Duodenal mucosa (tissue), 2 donors: ENCODE results near the gene OLFM2.

ENCODE experiments used
- H3K27ac ChIP-seq: one replicate; pipeline ENCODE4 v1.7.0; 2013; ENCODE audit warnings: low read depth, low read length
- H3K27me3 ChIP-seq, 2 donors: one replicate each; pipeline ENCODE4 v1.7.0; 2013; ENCODE audit warnings: low read length in 2 of 2, control low read depth in 1 of 2; ENCODE audit not compliant: insufficient read depth in 2 of 2, control insufficient read depth in 1 of 2
- H3K36me3 ChIP-seq, 2 donors: one replicate each; pipeline ENCODE4 v1.7.0; 2013; ENCODE audit warnings: low read length in 2 of 2, control low read depth in 1 of 2; ENCODE audit not compliant: insufficient read depth in 2 of 2, control insufficient read depth in 1 of 2
- H3K4me1 ChIP-seq, 2 donors: one replicate each; pipeline ENCODE4 v1.7.0; 2013; ENCODE audit warnings: low read length in 2 of 2, control low read depth in 1 of 2; ENCODE audit not compliant: insufficient read depth in 2 of 2, control insufficient read depth in 1 of 2
- H3K4me3 ChIP-seq, 2 donors: one replicate each; pipeline ENCODE4 v1.7.0; 2013; ENCODE audit warnings: low read length in 2 of 2, low read depth in 1 of 2
- H3K9ac ChIP-seq, 2 donors: one replicate each; pipeline ENCODE4 v1.7.0; 2013; ENCODE audit warnings: low read length in 2 of 2, low read depth in 1 of 2
- H3K9me3 ChIP-seq, 2 donors: one replicate each; pipeline ENCODE4 v1.7.0; 2013; ENCODE audit warnings: low read length in 2 of 2, control low read depth in 1 of 2; ENCODE audit not compliant: control insufficient read depth in 1 of 2

Gene OLFM2

GRCh38 chr19:9881720-9882119 is 54.6 kb downstream of the OLFM2 start:
- Histone ChIP-seq H3K9ac (no peak overlapping the region), H3K27ac (no peak overlapping the region), H3K4me1 (no peaks in the 10 kb centered on the region), H3K4me3 (no peak overlapping the region), H3K9me3 (no peaks in the 10 kb centered on the region), H3K27me3 (peaks cover 0 to 3% of the 10 kb centered on the region in 2 donors), H3K36me3 (no peaks in the 10 kb centered on the region)

- no peaks in the 10 kb centered on the region for H3K9me3 ChIP-seq
- H3K4me1 ChIP-seq: no peaks in the 10 kb centered on the region
- H3K36me3 ChIP-seq: no peaks in the 10 kb centered on the region
- no peak overlapping the region for H3K9ac ChIP-seq
- H3K4me3 ChIP-seq: no peak overlapping the region
- H3K27ac ChIP-seq: no peak overlapping the region
- no peaks in the 10 kb centered on the region for H3K27me3 ChIP-seq
Observed at GRCh38 chr19:9878511-9879196, 57.7 kb downstream of the OLFM2 start.

- H3K4me3 ChIP-seq: no peak overlapping the region
- H3K36me3 ChIP-seq: no peaks in the 10 kb centered on the region
- no peak overlapping the region for H3K9ac ChIP-seq
- no peaks in the 10 kb centered on the region for H3K4me1 ChIP-seq
- no peaks in the 10 kb centered on the region for H3K27me3 ChIP-seq
- H3K9me3 ChIP-seq: no peaks in the 10 kb centered on the region
- H3K27ac ChIP-seq: no peak overlapping the region
Observed at GRCh38 chr19:9877780-9878510, 58.4 kb downstream of the OLFM2 start.

- Histone ChIP-seq H3K9ac (no peak overlapping the region), H3K27ac (no peak overlapping the region), H3K4me3 (no peak overlapping the region), H3K4me1 (no peaks in the 10 kb centered on the region), H3K27me3 (no peaks in the 10 kb centered on the region), H3K36me3 (no peaks in the 10 kb centered on the region), H3K9me3 (no peaks in the 10 kb centered on the region)
Observed at GRCh38 chr19:9875796-9876195, 60.5 kb downstream of the OLFM2 start.

- no peak overlapping the region for H3K9ac ChIP-seq
- no peaks in the 10 kb centered on the region for H3K27me3 ChIP-seq
- no peak overlapping the region for H3K4me3 ChIP-seq
- no peak overlapping the region for H3K27ac ChIP-seq
- no peaks in the 10 kb centered on the region for H3K4me1 ChIP-seq
- H3K9me3 ChIP-seq: no peaks in the 10 kb centered on the region
- no peaks in the 10 kb centered on the region for H3K36me3 ChIP-seq
Observed at GRCh38 chr19:9875031-9875627, 61.2 kb downstream of the OLFM2 start.

- no peak overlapping the region for H3K27ac ChIP-seq
- H3K4me1 ChIP-seq: no peaks in the 10 kb centered on the region
- no peaks in the 10 kb centered on the region for H3K36me3 ChIP-seq
- no peak overlapping the region for H3K4me3 ChIP-seq
- H3K27me3 ChIP-seq: no peaks in the 10 kb centered on the region
- no peak overlapping the region for H3K9ac ChIP-seq
- H3K9me3 ChIP-seq: no peaks in the 10 kb centered on the region
Observed at GRCh38 chr19:9872618-9873242, 63.6 kb downstream of the OLFM2 start.

GRCh38 chr19:9871626-9872338 is 64.5 kb downstream of the OLFM2 start:
- H3K27ac ChIP-seq: no peak overlapping the region
- H3K9me3 ChIP-seq: no peaks in the 10 kb centered on the region
- H3K9ac ChIP-seq: no peak overlapping the region

GRCh38 chr19:9868983-9869617 is 67.2 kb downstream of the OLFM2 start:
- no peak overlapping the region for H3K9ac ChIP-seq
- H3K36me3 ChIP-seq: no peaks in the 10 kb centered on the region
- no peaks in the 10 kb centered on the region for H3K27me3 ChIP-seq
- no peaks in the 10 kb centered on the region for H3K4me1 ChIP-seq
- H3K27ac ChIP-seq: no peak overlapping the region
- no peaks in the 10 kb centered on the region for H3K9me3 ChIP-seq
- H3K4me3 ChIP-seq: no peak overlapping the region

More at GRCh38 chr19:9871626-9872338, 64.5 kb downstream of the OLFM2 start:
- Histone ChIP-seq H3K4me1 (no peaks in the 10 kb centered on the region), H3K27me3 (no peaks in the 10 kb centered on the region), H3K36me3 (no peaks in the 10 kb centered on the region), H3K4me3 (no peak overlapping the region)

GRCh38 chr19:9865732-9866501 is 70.4 kb downstream of the OLFM2 start:
- no peak overlapping the region for H3K4me3 ChIP-seq
- H3K4me1 ChIP-seq: no peaks in the 10 kb centered on the region
- H3K27ac ChIP-seq: no peak overlapping the region
- H3K27me3 ChIP-seq: no peaks in the 10 kb centered on the region
- no peaks in the 10 kb centered on the region for H3K9me3 ChIP-seq
- H3K36me3 ChIP-seq: no peaks in the 10 kb centered on the region
- H3K9ac ChIP-seq: no peak overlapping the region
